Cardiac muscle cell (in vitro differentiated cells and primary cell): ENCODE results near the gene IL6R. TPM values are rescaled to one million over a fixed set of nuclear protein-coding genes. Genes with fewer than 3 reads are reported as not detected.

ENCODE experiments used
- DNase-seq, 2 donors: peaks; one replicate each; pipeline versions ENCODE4 v3.0.0 to v3.0.0-alpha.2; 2010 to 2017; ENCODE audit warnings: low read depth in 1 of 2, low spot score in 1 of 2
- H3K27ac ChIP-seq: fragments of 200-600 bp; sonication (generic); 2 replicates; pipeline ENCODE4 v1.5.1; 2016
- H3K27me3 ChIP-seq: fragments of 200-600 bp; sonication (generic); 2 replicates; pipeline ENCODE4 v1.6.0; 2016; ENCODE audit warnings: control low read depth
- H3K36me3 ChIP-seq: fragments of 200-600 bp; sonication (generic); 2 replicates; pipeline ENCODE4 v1.5.1; 2016; ENCODE audit warnings: control low read depth
- H3K4me1 ChIP-seq: fragments of 200-600 bp; sonication (generic); 2 replicates; pipeline ENCODE4 v1.8.1; 2017; ENCODE audit warnings: low read depth, mild to moderate bottlenecking, mixed run types
- H3K4me3 ChIP-seq: fragments of 200-600 bp; sonication (generic); 2 replicates; pipeline ENCODE4 v1.5.1; 2016; ENCODE audit warnings: mild to moderate bottlenecking
- H3K9me3 ChIP-seq: fragments of 200-600 bp; sonication (generic); 2 replicates; pipeline ENCODE4 v1.5.1; 2017; ENCODE audit warnings: low read depth, mild to moderate bottlenecking, control low read depth
- CTCF ChIP-seq: IDR thresholded peaks from 2 replicates; pipeline ENCODE4 v1.5.1; 2012; ENCODE audit warnings: low read depth, mild to moderate bottlenecking, low read length
- polyA plus RNA-seq: library from polyadenylated mRNA; unstranded; fragments of >200 nt; fragmentation: Nextera tagmentation; extraction: Ambion mirVana; gene quantifications from 2 replicates; pipeline ENCODE4 v1.2.1, GENCODE V29; 2016
- total RNA-seq: library from RNA; depleted of rRNA; stranded (reverse); fragments of >200 nt; gene quantifications from 2 replicates; pipeline ENCODE4 v1.2.3, GENCODE V29; 2016

The IL6R gene
- total and polyA plus RNA-seq, 2 experiments from 2014 or later = 2.5 to 5.2 TPM

GRCh38 chr1:154431586-154432373 is 26.6 kb downstream of the IL6R start:
- Histone ChIP-seq H3K9me3 (no peaks in the 10 kb centered on the region), H3K4me3 (no peak overlapping the region), H3K36me3 (no peaks in the 10 kb centered on the region), H3K4me1 (peaks cover 37% of the 10 kb centered on the region), H3K27ac (no peak overlapping the region), H3K27me3 (no peaks in the 10 kb centered on the region)
- peak in 1 of 2 donors; percentile 95 for DNase-seq
- no peak for TF ChIP-seq CTCF

DNA sequence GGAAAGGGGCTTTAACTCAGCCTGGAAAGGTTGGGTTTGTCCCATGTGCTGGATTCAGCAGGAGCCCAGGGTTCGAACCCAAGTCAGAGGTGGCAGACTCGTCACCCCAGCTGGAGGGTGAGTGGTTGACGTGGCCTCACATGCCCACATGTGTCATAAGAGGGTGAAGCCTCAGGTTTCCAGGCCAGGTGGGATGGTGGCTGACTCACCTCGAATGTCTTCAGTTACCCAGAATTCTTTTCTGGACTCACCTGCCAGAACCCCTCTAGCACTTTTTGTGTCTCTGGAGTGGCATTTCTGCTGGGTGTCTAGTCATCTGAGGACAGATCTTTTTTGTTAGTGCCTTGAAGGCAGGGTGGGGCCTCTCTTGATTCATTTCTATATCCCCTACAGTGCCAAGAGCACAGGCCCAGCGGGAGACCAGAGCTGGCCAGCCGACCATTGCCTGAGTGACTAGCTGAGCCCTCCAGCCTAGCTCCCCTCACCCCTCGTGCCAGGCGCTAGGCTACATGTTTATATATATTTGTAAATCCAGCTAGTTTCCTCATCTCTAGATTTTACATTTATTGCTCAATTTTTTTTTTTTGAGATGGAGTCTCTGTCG is 28.1 kb downstream of the IL6R start:
- no peaks in the 10 kb centered on the region for H3K9me3 ChIP-seq
- H3K4me3 ChIP-seq = no peak overlapping the region
- H3K36me3 ChIP-seq = no peaks in the 10 kb centered on the region
- peaks cover 31% of the 10 kb centered on the region for H3K4me1 ChIP-seq
- no peaks in the 10 kb centered on the region for H3K27me3 ChIP-seq
- peak overlapping the region; percentile 82 for H3K27ac ChIP-seq
- no peak for TF ChIP-seq CTCF
- DNase-seq = no peak

GRCh38 chr1:154434346-154435085 is 29.4 kb downstream of the IL6R start:
- Histone ChIP-seq H3K9me3 (no peaks in the 10 kb centered on the region), H3K36me3 (no peaks in the 10 kb centered on the region), H3K27me3 (no peaks in the 10 kb centered on the region), H3K4me3 (no peak overlapping the region), H3K27ac (peak overlapping the region; percentile 49), H3K4me1 (peaks cover 31% of the 10 kb centered on the region)
- DNase-seq = peak in 1 of 2 donors; percentile 84
- TF ChIP-seq CTCF = no peak

DNA sequence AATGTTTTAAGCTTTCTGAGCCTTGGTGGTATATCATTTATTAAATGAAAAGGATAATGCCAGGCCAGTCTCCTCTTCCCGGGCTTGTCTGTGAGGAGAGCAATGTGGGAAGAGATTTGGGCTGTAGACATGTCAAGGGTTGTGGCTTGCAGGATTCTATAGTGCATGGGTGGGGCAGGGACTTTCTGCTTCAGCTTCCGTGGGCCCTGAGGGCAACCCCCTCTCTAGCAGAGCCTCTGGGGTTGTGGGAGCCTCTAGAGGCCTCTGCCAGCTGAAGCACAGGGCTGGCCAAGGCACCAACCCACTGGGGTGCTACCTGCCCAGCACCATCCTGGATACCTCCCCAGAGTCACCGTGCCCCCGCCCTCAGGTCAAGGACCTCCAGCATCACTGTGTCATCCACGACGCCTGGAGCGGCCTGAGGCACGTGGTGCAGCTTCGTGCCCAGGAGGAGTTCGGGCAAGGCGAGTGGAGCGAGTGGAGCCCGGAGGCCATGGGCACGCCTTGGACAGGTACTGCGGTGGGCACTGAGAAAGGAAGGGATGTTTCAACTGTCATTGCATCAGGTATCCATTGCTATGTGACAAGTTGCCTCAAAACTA is 30.6 kb downstream of the IL6R start:
- no peak overlapping the region for H3K4me3 ChIP-seq
- H3K27ac ChIP-seq = no peak overlapping the region
- no peak for DNase-seq
- H3K36me3 ChIP-seq = no peaks in the 10 kb centered on the region
- peaks cover 21% of the 10 kb centered on the region for H3K4me1 ChIP-seq
- no peak for TF ChIP-seq CTCF
- no peaks in the 10 kb centered on the region for H3K9me3 ChIP-seq
- no peaks in the 10 kb centered on the region for H3K27me3 ChIP-seq

DNA sequence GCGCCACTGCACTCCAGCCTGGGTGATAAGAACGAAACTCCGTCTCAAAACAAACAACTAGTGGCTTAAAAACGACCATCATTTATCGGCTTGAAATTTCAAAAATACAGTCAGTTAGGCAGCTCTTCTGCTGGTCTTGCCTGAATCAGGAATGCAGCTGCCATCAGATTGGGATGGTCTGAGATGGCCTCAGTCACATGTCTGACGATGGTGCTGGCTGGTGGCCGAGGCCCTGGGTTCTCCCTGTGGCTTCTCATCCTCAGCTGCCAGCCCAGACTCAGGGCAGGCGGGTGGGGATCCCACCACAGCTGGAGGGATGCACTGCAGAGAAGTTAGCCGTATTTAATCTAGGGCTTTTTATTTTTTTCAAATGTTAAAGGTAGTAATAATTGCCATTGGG is 31.3 kb downstream of the IL6R start:
- no peaks in the 10 kb centered on the region for H3K9me3 ChIP-seq
- no peak overlapping the region for H3K4me3 ChIP-seq
- no peaks in the 10 kb centered on the region for H3K36me3 ChIP-seq
- no peaks in the 10 kb centered on the region for H3K27me3 ChIP-seq
- H3K27ac ChIP-seq = no peak overlapping the region
- no peak for TF ChIP-seq CTCF
- peaks cover 15% of the 10 kb centered on the region for H3K4me1 ChIP-seq
- no peak for DNase-seq
